ENCODE data around the gene STX16.
"Not testable (repeated sequence)": the region's sequence is repeated elsewhere in the genome, so short reads cannot be mapped to it uniquely, and the experiment has no call there.

STX16 gene

GRCh38 chr20:58636396-58636982, 14.6 kb upstream of the STX16 start:
- no peak for DNase-seq (ENCODE audit: low read depth, low spot score)

GRCh38 chr20:58636983-58637421, 14.1 kb upstream of the STX16 start:
- no peak for DNase-seq (ENCODE audit: low read depth, low spot score)

- DNase-seq (ENCODE audit: low read depth, low spot score) = no peak
Observed at GRCh38 chr20:58637466-58638213, 13.4 kb upstream of the STX16 start.

GRCh38 chr20:58638467-58639181, 12.5 kb upstream of the STX16 start:
- DNase-seq (ENCODE audit: low read depth, low spot score) = no peak

GRCh38 chr20:58639182-58640146, 11.6 kb upstream of the STX16 start:
- no peak for DNase-seq (ENCODE audit: low read depth, low spot score)

- DNase-seq (ENCODE audit: low read depth, low spot score) = no peak
Observed at GRCh38 chr20:58640446-58640845, 10.6 kb upstream of the STX16 start.

GRCh38 chr20:58642441-58642840, 8.6 kb upstream of the STX16 start:
- DNase-seq (ENCODE audit: low read depth, low spot score) = no peak

- not testable (repeated sequence) for DNase-seq (ENCODE audit: low read depth, low spot score)
Observed at GRCh38 chr20:58642896-58643295, 8.2 kb upstream of the STX16 start.

- no peak for DNase-seq (ENCODE audit: low read depth, low spot score)
Observed at GRCh38 chr20:58645412-58645968, 5.6 kb upstream of the STX16 start.

- DNase-seq (ENCODE audit: low read depth, low spot score) = no peak
Observed at GRCh38 chr20:58646257-58646656, 4.8 kb upstream of the STX16 start.

GRCh38 chr20:58646703-58647102, 4.4 kb upstream of the STX16 start:
- no peak for DNase-seq (ENCODE audit: low read depth, low spot score)

GRCh38 chr20:58647162-58647795, 3.8 kb upstream of the STX16 start:
- DNase-seq (ENCODE audit: low read depth, low spot score) = no peak

- DNase-seq (ENCODE audit: low read depth, low spot score) = no peak
Observed at GRCh38 chr20:58647796-58648501, 3.1 kb upstream of the STX16 start.

GRCh38 chr20:58648502-58648825, 2.6 kb upstream of the STX16 start:
- not testable (repeated sequence) for DNase-seq (ENCODE audit: low read depth, low spot score)

- no peak for DNase-seq (ENCODE audit: low read depth, low spot score)
Observed at GRCh38 chr20:58649288-58650180, 1.5 kb upstream of the STX16 start.

GRCh38 chr20:58650181-58650775, 805 bp upstream of the STX16 start:
- no peak for DNase-seq (ENCODE audit: low read depth, low spot score)

- no peak for DNase-seq (ENCODE audit: low read depth, low spot score)
Observed at GRCh38 chr20:58651559-58651945, 469 bp downstream of the STX16 start.

- DNase-seq (ENCODE audit: low read depth, low spot score) = peak; percentile 90
Observed at GRCh38 chr20:58651946-58652605, 993 bp downstream of the STX16 start.
